ENCODE data around the gene CNBD2. TPM values are rescaled to one million over a fixed set of nuclear protein-coding genes. Genes with fewer than 3 reads are reported as not detected.

Gene CNBD2
- total and polyA plus RNA-seq, 12 donors: 1.1 to 23.3 (median 5.2) TPM

DNA sequence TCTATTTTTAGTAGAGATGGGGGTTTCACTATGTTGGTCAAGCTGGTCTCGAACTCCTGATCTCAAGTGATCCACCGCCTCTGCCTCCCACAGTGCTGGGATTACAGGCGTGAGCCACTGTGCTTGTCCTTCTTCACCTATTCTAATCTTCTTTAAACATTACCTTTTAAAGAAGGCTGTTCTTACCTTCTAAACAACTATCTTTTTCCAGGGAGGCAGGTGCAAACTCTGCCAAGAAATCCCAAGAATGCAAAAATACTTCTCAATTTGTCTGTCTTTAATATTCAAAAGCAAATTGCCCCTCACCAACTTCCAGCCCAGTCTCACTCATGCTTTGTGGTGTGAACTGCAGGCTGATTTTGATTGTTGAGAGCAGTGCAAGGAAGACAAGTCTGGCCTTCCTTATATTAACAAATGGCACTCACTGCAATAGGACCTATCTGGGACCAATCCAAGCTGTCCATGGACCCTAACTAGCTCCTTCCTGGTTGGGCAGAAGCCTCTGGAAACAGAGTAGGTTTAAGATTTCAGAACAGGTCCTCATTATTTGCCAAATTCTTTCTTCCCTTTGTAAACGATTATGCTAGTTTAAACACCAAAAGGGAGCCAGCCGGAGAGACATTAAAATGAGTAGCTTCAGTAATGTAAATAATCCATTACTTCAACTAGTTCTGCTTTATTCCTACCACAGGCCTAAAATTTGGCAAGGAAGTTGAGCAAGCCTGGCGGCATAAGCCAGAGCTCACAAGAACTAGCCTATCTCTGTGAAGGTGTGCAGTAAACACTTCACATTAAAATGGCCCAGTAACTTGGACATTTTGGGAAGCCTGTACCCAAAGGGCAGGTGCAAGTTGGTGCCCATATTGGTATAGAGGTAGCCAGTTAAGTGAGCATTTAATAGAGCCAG is 15.7 kb upstream of the CNBD2 start:
- intact Hi-C loops (cut with DNase I): no loop called here
- Histone ChIP-seq H3K36me3 (replicated peaks in 1 of 2) (peaks cover 0 to 4% of the 10 kb centered on the region in 2 donors), H3K4me1 (replicated peaks in 1 of 2) (peaks cover 20 to 26% of the 10 kb centered on the region in 2 donors), H3K4me3 (peak overlapping the region in 2 of 4 donors; percentile 90 to 95), H3K9me3 (replicated peaks in 1 of 3) (no peaks in the 10 kb centered on the region), H3K27me3 (no peaks in the 10 kb centered on the region), H3K27ac (peak overlapping the region; percentile 86 to 99 (median 98))
- TF ChIP-seq, protein P1, sequence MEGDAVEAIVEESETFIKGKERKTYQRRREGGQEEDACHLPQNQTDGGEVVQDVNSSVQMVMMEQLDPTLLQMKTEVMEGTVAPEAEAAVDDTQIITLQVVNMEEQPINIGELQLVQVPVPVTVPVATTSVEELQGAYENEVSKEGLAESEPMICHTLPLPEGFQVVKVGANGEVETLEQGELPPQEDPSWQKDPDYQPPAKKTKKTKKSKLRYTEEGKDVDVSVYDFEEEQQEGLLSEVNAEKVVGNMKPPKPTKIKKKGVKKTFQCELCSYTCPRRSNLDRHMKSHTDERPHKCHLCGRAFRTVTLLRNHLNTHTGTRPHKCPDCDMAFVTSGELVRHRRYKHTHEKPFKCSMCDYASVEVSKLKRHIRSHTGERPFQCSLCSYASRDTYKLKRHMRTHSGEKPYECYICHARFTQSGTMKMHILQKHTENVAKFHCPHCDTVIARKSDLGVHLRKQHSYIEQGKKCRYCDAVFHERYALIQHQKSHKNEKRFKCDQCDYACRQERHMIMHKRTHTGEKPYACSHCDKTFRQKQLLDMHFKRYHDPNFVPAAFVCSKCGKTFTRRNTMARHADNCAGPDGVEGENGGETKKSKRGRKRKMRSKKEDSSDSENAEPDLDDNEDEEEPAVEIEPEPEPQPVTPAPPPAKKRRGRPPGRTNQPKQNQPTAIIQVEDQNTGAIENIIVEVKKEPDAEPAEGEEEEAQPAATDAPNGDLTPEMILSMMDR (IDR thresholded peaks at IDR 0.05): no peak
- TF ChIP-seq POLR2A (IDR thresholded peaks at IDR 0.05): no peak
- whole genome bisulfite sequencing, 4 donors: 55 to 60% (median 59%) methylated on average over 6 of the region's 6 CpGs
- DNase-seq: peak in 1 of 7 donors; percentile 18

DNA sequence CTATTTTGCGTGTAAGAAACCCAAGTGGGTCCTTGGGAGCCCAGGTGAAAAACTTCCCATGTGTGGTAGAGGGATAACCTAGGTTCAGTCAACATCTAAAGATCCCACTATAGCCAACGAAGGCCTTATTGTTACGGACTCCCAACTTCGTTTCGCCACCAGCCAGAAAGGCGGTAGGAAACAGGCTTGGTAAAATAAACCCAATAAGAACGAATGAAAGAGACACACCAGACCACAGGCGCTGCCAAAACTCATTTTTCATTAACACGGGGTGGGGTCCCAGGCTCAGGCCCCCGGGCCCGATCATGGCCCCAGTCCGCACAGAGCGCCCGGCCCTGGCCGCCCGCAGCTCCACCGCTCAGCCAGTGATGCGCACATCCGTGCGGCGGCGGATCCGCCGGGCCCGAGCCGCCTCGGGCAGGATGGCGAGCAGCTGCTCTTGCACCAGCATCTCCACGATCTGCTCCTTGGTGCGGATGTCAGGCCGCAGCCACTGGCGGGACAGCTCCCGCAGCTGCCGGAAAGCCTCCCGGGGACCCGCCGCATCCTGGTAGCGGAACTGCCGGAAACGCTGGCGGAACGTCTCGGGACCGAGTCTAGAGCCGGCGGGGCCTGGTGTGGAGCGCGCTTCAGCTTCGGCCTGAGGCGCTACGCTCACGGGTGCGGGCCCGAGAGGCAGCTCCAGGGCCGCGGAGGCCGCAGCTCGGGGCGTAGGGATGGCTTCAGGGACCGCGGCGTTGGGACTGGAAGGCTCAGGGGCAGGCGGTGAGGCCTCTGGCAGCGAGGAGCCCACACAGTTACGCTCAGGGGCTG is 14.8 kb upstream of the CNBD2 start:
- no peaks in the 10 kb centered on the region for H3K9me3 ChIP-seq (replicated peaks in 1 of 3)
- H3K27ac ChIP-seq: peak overlapping the region; percentile 86 to 99 (median 98)
- 1 to 11% (median 2%) methylated on average over 9 to 65 of the region's 65 CpGs for WGBS, 4 donors
- H3K4me3 ChIP-seq: peak overlapping the region; percentile 50 to 95 (median 90)
- DNase-seq: peak; percentile 51 to 77 (median 66)
- no peaks in the 10 kb centered on the region for H3K27me3 ChIP-seq
- intact Hi-C loops (cut with DNase I): no loop called here
- no peaks in the 10 kb centered on the region for H3K36me3 ChIP-seq (replicated peaks in 1 of 2)
- TF ChIP-seq, protein P1 (IDR thresholded peaks at IDR 0.05): peak in 1 of 6 experiments; percentile 5
- no peak for TF ChIP-seq POLR2A (IDR thresholded peaks at IDR 0.05)
- H3K4me1 ChIP-seq (replicated peaks in 1 of 2): peaks cover 20 to 26% of the 10 kb centered on the region in 2 donors

DNA sequence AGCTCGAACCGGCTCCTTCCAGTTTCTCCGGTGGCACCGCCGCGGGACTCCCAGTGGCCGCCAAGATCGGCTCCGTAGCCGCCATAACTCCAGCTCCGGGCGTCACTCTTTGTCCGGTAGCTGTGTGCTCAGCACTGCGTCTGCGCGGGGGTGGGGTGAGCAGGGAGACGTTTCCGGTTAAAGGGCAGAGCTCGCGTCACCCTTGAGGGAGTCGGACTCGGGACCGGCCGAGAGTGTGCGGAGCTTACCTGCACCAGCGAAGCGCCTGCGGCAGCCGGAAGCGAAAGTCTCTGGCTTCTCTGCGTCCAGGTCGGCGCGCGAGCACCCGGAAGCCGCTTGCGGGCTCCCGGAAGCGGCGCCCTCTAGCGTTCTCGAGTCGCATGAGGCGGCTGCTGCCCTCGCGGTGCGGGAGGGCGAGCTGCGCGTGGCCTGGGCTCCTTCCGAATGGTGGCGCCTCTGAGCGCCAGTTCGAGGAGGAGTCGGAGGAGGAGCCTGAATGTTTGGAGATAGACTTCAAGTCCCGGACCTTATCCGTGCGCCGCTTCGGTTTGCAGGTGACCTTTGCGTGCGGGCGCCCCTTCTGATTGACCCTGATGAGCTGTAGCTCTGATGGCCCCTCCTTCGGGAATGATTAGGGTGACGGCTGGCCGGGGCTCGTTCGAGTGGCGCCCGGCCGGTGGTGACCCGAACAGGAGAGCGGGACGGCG is 14.0 kb upstream of the CNBD2 start, which contains the start of gene SCAND1:
Gene SCAND1 (minus strand): TSS at position 303 of the 707 bp plus-strand sequence. CDS start 218 bp downstream, at position 85.
- peaks cover 20 to 26% of the 10 kb centered on the region in 2 donors for H3K4me1 ChIP-seq (replicated peaks in 1 of 2)
- no peaks in the 10 kb centered on the region for H3K36me3 ChIP-seq (replicated peaks in 1 of 2)
- H3K4me3 ChIP-seq: peak within 1 kb of the TSS; percentile 74 to 95 (median 90)
- H3K9me3 ChIP-seq (replicated peaks in 1 of 3): no peaks in the 10 kb centered on the region
- intact Hi-C loops (cut with DNase I): no loop called here
- peak; percentile 95 to 98 (median 96) for DNase-seq
- 0% methylated on average over 2 to 76 of the region's 76 CpGs for WGBS, 4 donors
- TF ChIP-seq, protein P1 (IDR thresholded peaks at IDR 0.05): peak; percentile 70 to 96 (median 92)
- TF ChIP-seq POLR2A (IDR thresholded peaks at IDR 0.05): peak; percentile 81 to 92
- H3K27me3 ChIP-seq: no peaks in the 10 kb centered on the region
- peak within 1 kb of the TSS; percentile 86 to 99 (median 98) for H3K27ac ChIP-seq

All from adrenal gland (tissue), 12 donors.